Skin epidermis (tissue), 12 donors: ENCODE measurements around the gene GNAS.

ENCODE experiments used
- H3K27ac ChIP-seq, 21 experiments: fragments of 200-600 bp; sonication (generic) in 11 of 21; one replicate each; pipeline ENCODE4 v1.5.0; 2020; ENCODE audit warnings: mild to moderate bottlenecking in 3 of 21, inconsistent platforms in 2 of 21, moderate library complexity in 2 of 21
- H3K4me3 ChIP-seq, 7 experiments: fragments of 200-600 bp; sonication (generic) in 2 of 7; one replicate each; pipeline ENCODE4 v1.5.0; 2020; ENCODE audit warnings: inconsistent platforms in 2 of 7, mild to moderate bottlenecking in 2 of 7, moderate library complexity in 1 of 7

The GNAS gene

DNA sequence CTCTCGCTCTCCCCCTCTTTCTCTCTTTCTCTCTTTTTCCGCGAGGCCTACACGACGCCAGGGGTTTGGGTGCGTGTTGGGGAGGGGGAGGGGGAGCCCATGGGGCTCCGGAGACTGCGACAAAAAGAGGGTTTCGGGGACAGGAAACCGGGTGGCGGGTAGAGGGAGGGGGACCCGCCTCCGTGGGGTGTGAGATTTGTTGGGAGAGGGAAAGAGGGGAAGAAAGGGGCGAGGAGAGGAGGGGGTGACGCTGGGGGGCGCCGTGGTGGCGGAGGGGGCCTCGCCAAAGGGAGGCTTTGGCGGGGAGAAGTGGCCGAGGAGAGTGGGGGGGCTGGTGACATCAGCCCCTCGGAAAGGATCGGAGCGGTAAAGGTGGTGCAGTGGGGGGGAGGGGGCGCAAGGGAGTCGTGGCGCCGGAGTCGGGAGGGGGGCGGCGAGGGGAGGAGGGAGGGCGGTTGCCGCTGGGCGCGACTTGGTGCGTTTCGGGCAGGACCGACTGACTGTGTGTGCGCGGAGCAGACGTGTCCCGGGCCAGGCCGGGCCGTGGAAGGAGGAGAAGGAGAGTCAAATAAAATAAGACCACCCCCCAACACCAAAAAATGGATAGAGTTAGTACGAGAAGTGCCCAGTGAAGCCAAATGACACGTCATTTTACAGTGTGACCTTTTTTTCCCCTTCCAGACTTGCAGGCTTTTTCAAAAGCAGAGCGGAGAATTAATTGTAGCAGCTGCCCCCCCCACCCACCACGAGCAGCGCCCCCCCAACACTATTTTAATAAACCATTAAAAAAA lies 39.8 kb downstream of the GNAS start:
- H3K27ac ChIP-seq, result peak overlapping the region; percentile 86 to 99 (median 98)
- H3K4me3 ChIP-seq, result peak overlapping the region; percentile 54 to 91 (median 73)

DNA sequence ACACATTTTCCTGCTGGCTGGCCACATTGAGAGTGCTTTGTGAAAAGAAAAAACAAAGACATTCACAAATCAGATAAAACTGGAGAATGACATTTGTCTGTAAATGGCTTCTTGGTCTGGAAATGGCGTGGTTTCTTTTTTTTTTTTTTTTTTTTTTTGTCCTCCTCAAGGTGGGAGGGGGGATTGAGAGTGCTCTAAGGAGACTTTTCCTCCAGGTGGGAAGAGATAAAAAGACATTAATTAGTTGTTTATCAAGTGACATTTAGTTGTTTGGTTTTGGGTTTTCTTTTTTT lies 40.4 kb downstream of the GNAS start:
- H3K27ac ChIP-seq, result peak overlapping the region in 20 of 21 experiments; percentile 86 to 99 (median 98)

DNA sequence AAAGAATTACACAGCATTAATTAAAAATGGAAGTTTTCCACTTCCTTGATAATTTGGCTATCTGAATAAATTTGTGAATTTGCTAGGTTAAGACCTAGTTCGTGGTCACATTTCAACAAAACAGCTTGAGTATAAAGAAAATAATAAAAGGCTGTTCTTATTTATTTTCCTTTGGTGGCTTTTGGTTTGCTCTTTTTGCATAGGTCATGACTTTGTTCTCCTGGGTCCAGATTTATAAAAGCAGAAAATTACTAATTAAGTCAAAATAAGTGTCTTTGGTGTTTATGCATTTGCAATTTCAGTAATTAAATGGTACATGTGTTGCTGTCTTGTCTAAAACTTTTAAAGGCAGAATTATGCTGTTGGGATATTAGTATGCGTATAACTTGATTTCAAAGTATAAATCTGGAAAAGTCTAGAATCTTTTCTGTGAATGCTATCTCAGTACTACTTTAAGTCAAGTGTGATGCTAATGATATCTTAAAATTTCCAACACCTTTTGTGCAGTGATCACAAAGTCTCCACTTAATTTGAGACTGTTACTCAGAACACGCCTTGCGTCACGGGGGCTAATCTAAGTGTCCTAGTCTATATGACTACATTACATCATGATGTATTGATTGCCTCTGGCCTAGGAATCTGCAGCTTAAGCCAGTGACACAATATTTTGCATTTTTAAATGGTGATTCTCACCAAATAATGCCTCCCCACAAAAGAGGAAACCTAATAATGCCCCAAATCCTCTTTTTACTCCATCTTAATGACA lies 41.0 kb downstream of the GNAS start:
- peak overlapping the region in 13 of 21 experiments; percentile 90 to 99 (median 98) for H3K27ac ChIP-seq
- peak overlapping the region in 5 of 7 experiments; percentile 71 to 91 (median 79) for H3K4me3 ChIP-seq

More for the DNA sequence above, 40.4 kb downstream of the GNAS start:
- H3K4me3 ChIP-seq, result peak overlapping the region; percentile 54 to 91 (median 73)

GRCh38 chr20:58894652-58895447 lies 42.3 kb downstream of the GNAS start:
- H3K27ac ChIP-seq, result peak overlapping the region in 5 of 21 experiments; percentile 8 to 95 (median 34)
- no peak overlapping the region for H3K4me3 ChIP-seq

GRCh38 chr20:58895448-58896180 lies 43.1 kb downstream of the GNAS start:
- H3K27ac ChIP-seq, result peak overlapping the region in 8 of 21 experiments; percentile 8 to 95 (median 31)

GRCh38 chr20:58896820-58897219 lies 44.3 kb downstream of the GNAS start:
- Histone ChIP-seq H3K27ac (peak overlapping the region in 2 of 21 experiments; percentile 7 to 9), H3K4me3 (no peak overlapping the region)

More at GRCh38 chr20:58895448-58896180, 43.1 kb downstream of the GNAS start:
- no peak overlapping the region for H3K4me3 ChIP-seq

- Histone ChIP-seq H3K4me3 (no peak overlapping the region), H3K27ac (peak overlapping the region in 6 of 21 experiments; percentile 1 to 35 (median 7))
Observed at GRCh38 chr20:58897488-58897887, 45.0 kb downstream of the GNAS start.

DNA sequence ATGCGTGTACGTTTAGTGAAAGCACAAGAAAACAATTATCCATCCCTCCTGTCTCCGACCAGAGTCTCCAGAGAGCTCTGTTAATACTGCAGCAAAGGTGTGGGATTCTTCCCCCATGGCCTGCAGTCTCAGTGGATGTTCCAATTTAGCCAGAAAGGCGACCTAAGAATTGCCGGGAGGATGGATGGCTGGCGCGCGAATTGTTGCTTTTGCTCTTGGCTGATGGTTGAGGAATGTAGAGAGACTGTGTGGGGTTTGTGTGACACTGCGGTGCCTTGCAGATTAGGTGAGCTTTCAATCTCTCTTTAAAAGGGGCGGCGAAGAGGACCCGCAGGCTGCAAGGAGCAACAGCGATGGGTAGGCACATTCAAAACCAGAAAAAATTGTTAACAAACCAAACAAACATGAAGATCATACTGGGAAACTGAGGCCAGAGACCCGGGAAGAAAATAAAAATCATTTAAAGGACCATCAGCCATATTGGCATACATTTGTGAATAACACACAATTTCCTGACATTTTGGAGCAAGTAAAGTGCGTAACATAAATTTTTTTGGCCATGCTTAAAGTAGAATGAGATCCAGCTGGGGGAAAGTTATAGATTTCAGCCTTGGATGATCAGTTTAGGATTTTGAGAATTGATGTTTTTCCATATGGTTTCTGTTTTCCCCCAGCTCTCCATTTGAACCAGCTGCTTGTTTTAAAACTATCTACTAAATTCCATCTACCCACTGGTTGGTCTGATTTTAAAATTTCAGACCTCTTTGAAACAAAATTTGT lies 46.3 kb downstream of the GNAS start:
- Histone ChIP-seq H3K4me3 (no peak overlapping the region), H3K27ac (no peak overlapping the region)

GRCh38 chr20:58899512-58899911 lies 47.0 kb downstream of the GNAS start:
- Histone ChIP-seq H3K27ac (no peak overlapping the region), H3K4me3 (no peak overlapping the region)

GRCh38 chr20:58900397-58900796 lies 47.9 kb downstream of the GNAS start:
- no peak overlapping the region for H3K4me3 ChIP-seq
- no peak overlapping the region for H3K27ac ChIP-seq

DNA sequence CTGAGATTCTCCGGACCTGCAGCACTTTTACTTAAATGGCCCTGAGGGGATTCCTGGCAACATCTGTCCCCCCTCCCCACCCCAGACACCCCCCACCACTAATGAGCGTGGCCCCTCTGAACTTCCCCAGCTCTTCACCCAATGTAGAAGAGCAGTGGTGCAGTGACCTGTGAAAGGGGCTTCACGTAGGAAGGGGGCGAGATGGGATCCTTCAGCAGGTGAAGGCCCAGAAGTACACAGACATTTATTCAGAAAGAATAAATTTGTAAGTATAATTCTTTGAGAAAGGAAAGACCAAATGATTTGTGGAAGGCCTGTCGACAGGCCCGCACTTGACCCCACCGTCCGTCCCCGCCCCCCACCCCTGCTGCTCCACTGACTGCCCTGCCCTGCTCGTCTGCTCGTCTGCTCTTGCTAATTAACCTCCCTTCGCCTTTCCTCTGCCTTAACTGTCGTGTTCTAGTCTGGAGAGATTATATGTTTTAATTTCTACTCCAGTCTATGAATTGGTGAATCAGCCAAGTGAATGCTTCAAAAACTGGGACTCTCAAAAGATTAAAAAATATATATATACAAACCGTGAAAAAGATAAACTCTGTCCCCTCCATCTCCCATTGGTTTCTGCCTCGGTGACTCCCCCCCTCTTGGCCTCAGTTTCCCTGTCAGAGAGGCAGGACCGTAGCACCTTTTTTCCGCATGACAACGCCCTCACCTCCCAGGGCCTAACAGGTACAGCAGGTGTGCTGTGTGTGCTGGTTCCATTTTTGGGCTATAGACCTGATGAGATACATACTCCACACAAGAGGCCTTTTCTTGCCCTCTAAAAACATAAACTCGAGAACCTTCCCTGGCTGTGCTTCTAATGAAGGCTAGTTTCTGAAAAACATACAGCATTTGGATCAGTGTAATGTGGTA lies 49.2 kb downstream of the GNAS start:
- Histone ChIP-seq H3K4me3 (no peak overlapping the region), H3K27ac (no peak overlapping the region)

- H3K4me3 ChIP-seq, result no peak overlapping the region
- no peak overlapping the region for H3K27ac ChIP-seq
Observed at GRCh38 chr20:58903614-58904013, 51.1 kb downstream of the GNAS start.

GRCh38 chr20:58905236-58905635 lies 52.7 kb downstream of the GNAS start:
- H3K27ac ChIP-seq, result no peak overlapping the region

GRCh38 chr20:58906111-58906510 lies 53.6 kb downstream of the GNAS start:
- Histone ChIP-seq H3K27ac (peak overlapping the region in 2 of 21 experiments; percentile 38 to 56), H3K4me3 (no peak overlapping the region)

More at GRCh38 chr20:58905236-58905635, 52.7 kb downstream of the GNAS start:
- no peak overlapping the region for H3K4me3 ChIP-seq

GRCh38 chr20:58906894-58907293 lies 54.4 kb downstream of the GNAS start:
- H3K27ac ChIP-seq, result peak overlapping the region in 15 of 21 experiments; percentile 8 to 77 (median 61)
- no peak overlapping the region for H3K4me3 ChIP-seq

DNA sequence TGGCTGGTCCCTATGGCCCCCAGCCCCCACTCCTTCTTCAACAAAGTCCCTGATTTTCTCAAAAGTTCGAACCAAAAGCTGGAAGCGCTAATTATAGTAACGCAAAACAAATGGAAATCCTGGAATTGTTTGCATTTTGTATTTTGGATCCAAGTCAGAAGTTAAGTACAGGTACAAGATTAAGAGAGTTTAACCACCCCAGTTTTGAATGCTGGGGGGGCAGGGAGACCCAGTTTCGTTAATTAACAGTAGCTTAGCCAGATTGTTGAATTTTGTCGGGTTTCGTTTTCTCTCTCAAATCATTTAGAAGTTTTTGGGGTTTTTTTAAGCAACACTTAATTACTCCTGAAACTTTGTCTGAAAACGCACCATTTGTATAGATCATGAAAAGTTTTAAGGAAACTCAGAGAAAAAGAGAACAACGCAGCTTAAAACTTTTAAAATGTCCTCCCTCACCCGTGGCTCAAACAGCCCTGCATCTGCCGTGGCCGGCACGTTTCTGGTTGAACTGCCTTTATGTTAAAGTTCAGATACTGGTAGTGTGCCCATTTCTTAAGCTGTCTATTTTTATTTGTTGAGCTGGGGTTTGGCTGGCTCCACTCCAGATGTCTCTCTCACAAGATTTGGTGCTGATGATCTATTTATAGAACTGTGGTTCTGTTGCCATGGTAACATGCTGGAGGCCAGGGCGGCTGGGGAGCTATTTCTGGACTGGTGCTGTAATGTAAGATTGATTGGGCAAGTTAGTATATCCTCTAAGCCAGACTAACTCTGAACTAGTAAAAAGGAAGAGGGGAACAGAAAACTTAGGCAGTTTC lies 55.0 kb downstream of the GNAS start:
- peak overlapping the region in 16 of 21 experiments; percentile 8 to 77 (median 60) for H3K27ac ChIP-seq
- H3K4me3 ChIP-seq, result peak overlapping the region in 2 of 7 experiments; percentile 3 to 5

GRCh38 chr20:58908221-58908620 lies 55.7 kb downstream of the GNAS start:
- H3K4me3 ChIP-seq, result no peak overlapping the region
- peak overlapping the region in 12 of 21 experiments; percentile 3 to 77 (median 32) for H3K27ac ChIP-seq
